GM12892 (cell line): ENCODE measurements around the gene ASMT.
"Not testable (repeated sequence)": the region's sequence is repeated elsewhere in the genome, so short reads cannot be mapped to it uniquely, and the experiment has no call there.

ENCODE experiments used
- DNase-seq: peaks from one replicate; pipeline ENCODE4 v3.0.0; 2011; ENCODE audit not compliant: insufficient read length
- FAIRE-seq: peaks from 2 replicates; lab custom pipeline; 2011; peaks lifted over from hg19 to GRCh38; lab: Jason Lieb, UNC
- POLR2A ChIP-seq: IDR thresholded peaks from 2 replicates; pipeline ENCODE4 v1.6.1; 2011; ENCODE audit warnings: low read depth, low read length, control low read depth
- POLR2AphosphoS5 ChIP-seq: IDR thresholded peaks from 2 replicates; pipeline ENCODE4 v1.6.1; 2011; ENCODE audit warnings: low read depth, low read length, control low read depth
- TAF1 ChIP-seq: IDR thresholded peaks from 2 replicates; pipeline ENCODE4 v1.6.1; 2011; ENCODE audit warnings: low read depth, mild to moderate bottlenecking, control low read depth, low read length, borderline replicate concordance

ASMT gene

GRCh38 chrX:1623691-1624090 is 8.8 kb downstream of the ASMT start:
- TF ChIP-seq TAF1 (no peak), POLR2AphosphoS5 (no peak), POLR2A (no peak)
- DNase-seq (no peak), FAIRE-seq (peak; percentile 64)

GRCh38 chrX:1624158-1624860 is 9.4 kb downstream of the ASMT start:
- FAIRE-seq, DNase-seq: not testable (repeated sequence)

GRCh38 chrX:1624861-1625215 is 10.0 kb downstream of the ASMT start:
- FAIRE-seq, DNase-seq: not testable (repeated sequence)

- DNase-seq (no peak), FAIRE-seq (no peak)
- no peak for TF ChIP-seq POLR2A
Measured at GRCh38 chrX:1629244-1629643, 14.4 kb downstream of the ASMT start.

GRCh38 chrX:1646009-1646408 is 31.1 kb downstream of the ASMT start:
- FAIRE-seq, result no peak
- TF ChIP-seq POLR2AphosphoS5 (no peak), POLR2A (no peak), TAF1 (no peak)
- no peak for DNase-seq

- no peak for FAIRE-seq
- TF ChIP-seq POLR2AphosphoS5 (no peak), TAF1 (no peak), POLR2A (no peak)
- DNase-seq, result no peak
Measured at GRCh38 chrX:1649621-1650020, 34.8 kb downstream of the ASMT start.

- FAIRE-seq (peak; percentile 94), DNase-seq (peak; percentile 41)
Measured at GRCh38 chrX:1652011-1652811, 37.4 kb downstream of the ASMT start.

GRCh38 chrX:1656379-1656778 is 41.5 kb downstream of the ASMT start:
- DNase-seq (no peak), FAIRE-seq (peak; percentile 33)
- TF ChIP-seq POLR2A (no peak), POLR2AphosphoS5 (no peak), TAF1 (no peak)

GRCh38 chrX:1657367-1658070 is 42.7 kb downstream of the ASMT start:
- DNase-seq, result no peak
- TF ChIP-seq POLR2A, result peak; percentile 82
- peak; percentile 87 for TF ChIP-seq POLR2AphosphoS5
- TF ChIP-seq TAF1, result peak; percentile 51; the same call in 1 of the 2 replicates
- peak; percentile 97 for FAIRE-seq

- no peak for FAIRE-seq
Measured at GRCh38 chrX:1658071-1658491, 43.2 kb downstream of the ASMT start.

GRCh38 chrX:1659664-1660461 is 45.0 kb downstream of the ASMT start:
- FAIRE-seq (no peak), DNase-seq (no peak)
- TF ChIP-seq POLR2AphosphoS5, result no peak
- no peak for TF ChIP-seq POLR2A
- TF ChIP-seq TAF1, result no peak

More at GRCh38 chrX:1658071-1658491, 43.2 kb downstream of the ASMT start:
- DNase-seq, result no peak
- TF ChIP-seq POLR2A (no peak), POLR2AphosphoS5 (peak; percentile 3; the same call in 1 of the 2 replicates)
